ENCODE results near the gene RPS4Y1. TPM values are rescaled to one million over a fixed set of nuclear protein-coding genes. Genes with fewer than 3 reads are reported as not detected.

RPS4Y1 gene
- total and polyA plus RNA-seq, 8 donors, result 0.35 to 265 (median 90.8) TPM; not detected in 4

DNA sequence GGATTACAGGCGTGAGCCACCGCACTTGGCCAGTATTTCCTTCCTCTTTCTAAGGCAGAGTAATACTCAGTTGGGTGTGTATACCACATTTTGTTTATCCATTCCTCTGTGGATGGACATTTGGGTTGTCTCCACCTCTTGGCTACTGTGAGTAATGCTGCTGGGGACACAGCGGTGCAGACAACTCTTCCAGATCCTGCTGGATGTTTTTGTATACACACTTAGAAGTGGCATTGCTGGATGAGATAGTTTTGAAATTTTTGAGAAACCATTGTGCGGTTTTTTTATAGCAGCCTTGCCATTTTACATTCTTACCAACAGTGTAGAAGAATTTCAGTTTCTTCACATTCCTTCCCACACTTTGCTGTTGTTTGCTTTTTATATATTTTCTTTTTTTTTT lies 16.3 kb downstream of the RPS4Y1 start:
- TF ChIP-seq, protein P1, sequence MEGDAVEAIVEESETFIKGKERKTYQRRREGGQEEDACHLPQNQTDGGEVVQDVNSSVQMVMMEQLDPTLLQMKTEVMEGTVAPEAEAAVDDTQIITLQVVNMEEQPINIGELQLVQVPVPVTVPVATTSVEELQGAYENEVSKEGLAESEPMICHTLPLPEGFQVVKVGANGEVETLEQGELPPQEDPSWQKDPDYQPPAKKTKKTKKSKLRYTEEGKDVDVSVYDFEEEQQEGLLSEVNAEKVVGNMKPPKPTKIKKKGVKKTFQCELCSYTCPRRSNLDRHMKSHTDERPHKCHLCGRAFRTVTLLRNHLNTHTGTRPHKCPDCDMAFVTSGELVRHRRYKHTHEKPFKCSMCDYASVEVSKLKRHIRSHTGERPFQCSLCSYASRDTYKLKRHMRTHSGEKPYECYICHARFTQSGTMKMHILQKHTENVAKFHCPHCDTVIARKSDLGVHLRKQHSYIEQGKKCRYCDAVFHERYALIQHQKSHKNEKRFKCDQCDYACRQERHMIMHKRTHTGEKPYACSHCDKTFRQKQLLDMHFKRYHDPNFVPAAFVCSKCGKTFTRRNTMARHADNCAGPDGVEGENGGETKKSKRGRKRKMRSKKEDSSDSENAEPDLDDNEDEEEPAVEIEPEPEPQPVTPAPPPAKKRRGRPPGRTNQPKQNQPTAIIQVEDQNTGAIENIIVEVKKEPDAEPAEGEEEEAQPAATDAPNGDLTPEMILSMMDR (IDR thresholded peaks at IDR 0.05), result no peak
- intact Hi-C loops (cut with DNase I), result no loop called here
- FAIRE-seq, result no peak
- Histone ChIP-seq H3K27ac (no peak overlapping the region), H3K36me3 (no peaks in the 10 kb centered on the region), H3K9me3 (no peaks in the 10 kb centered on the region), H3K4me1 (no peaks in the 10 kb centered on the region), H3K27me3 (no peaks in the 10 kb centered on the region), H3K4me3 (no peak overlapping the region)
- WGBS, 2 donors, result 95% methylated on average over 4 of the region's 4 CpGs; no CpG with 5 or more reads in 1 of the 2 donors
- DNase-seq, result no peak
- ATAC-seq, result no peak

DNA sequence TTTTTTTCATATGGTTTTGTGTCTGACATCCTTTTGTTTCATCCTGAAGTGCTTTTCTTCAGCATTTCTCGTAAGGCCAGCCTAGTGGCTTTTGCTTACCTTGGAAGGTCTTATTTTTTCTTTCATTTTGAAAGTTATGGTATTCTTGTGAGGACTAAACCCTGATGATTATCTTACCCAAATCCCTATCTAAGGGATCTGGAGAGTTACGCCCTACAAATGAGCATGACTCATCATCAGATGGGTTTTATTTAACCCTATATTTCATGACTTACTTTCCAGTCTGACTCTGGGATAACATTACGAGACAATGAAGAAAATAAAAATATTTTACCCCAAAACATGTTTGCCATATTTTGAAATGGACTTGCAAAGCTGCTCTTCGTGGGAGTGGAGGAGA lies 18.4 kb downstream of the RPS4Y1 start:
- H3K27ac ChIP-seq, result no peak overlapping the region
- H3K9me3 ChIP-seq, result no peaks in the 10 kb centered on the region
- FAIRE-seq (no peak), ATAC-seq (no peak), DNase-seq (no peak)
- H3K27me3 ChIP-seq, result no peaks in the 10 kb centered on the region
- H3K4me3 ChIP-seq, result no peak overlapping the region
- no peaks in the 10 kb centered on the region for H3K4me1 ChIP-seq
- WGBS, 2 donors, result 92% methylated on average over 4 of the region's 4 CpGs; no CpG with 5 or more reads in 1 of the 2 donors
- H3K36me3 ChIP-seq, result no peaks in the 10 kb centered on the region
- TF ChIP-seq, protein P1 (IDR thresholded peaks at IDR 0.05), result no peak
- intact Hi-C loops (cut with DNase I), result no loop called here

DNA sequence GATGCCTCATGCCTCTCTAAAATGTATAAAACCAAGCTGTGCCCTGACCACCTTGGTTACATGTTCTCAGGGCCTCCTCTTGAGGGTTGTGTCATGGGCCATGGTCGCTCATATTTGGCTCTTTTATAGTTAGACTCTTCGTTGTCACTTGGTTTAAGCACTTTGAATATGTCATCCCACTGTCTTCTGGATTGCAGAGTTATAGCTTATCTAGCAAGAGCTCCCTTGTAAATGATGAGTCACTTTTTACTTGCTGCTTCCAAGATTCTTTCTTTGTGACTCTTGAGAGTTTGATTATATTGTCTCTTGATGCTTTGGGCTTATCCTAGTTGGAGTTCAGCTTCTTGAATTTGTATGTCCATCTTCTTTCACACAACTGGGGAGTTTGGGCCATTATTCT lies 19.1 kb downstream of the RPS4Y1 start:
- DNase-seq (no peak), ATAC-seq (no peak), FAIRE-seq (no peak)
- Histone ChIP-seq H3K27me3 (no peaks in the 10 kb centered on the region), H3K4me1 (no peaks in the 10 kb centered on the region), H3K4me3 (no peak overlapping the region), H3K9me3 (no peaks in the 10 kb centered on the region), H3K27ac (no peak overlapping the region), H3K36me3 (no peaks in the 10 kb centered on the region)
- 86% methylated on average over 2 of the region's 2 CpGs; no CpG with 5 or more reads in 1 of the 2 donors for WGBS, 2 donors
- intact Hi-C loops (cut with DNase I), result no loop called here
- TF ChIP-seq, protein P1 (IDR thresholded peaks at IDR 0.05), result no peak

DNA sequence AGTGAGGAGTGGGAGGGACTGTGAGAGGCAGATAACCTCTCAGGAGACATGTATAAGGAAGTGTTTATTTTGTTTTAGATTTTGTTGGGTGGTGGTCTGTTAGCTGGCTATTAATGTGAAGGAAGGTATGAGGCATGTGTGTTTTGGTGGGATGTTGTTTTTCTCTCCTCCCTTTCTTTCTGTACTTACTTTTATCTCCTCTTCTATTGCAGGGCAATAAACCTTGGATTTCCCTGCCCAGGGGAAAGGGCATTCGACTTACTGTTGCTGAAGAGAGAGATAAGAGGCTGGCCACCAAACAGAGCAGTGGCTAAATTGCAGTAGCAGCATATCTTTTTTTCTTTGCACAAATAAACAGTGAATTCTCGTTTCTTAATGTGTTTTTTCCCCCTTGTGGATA lies 25.2 kb downstream of the RPS4Y1 start:
- H3K27ac ChIP-seq, result no peak overlapping the region
- no peaks in the 10 kb centered on the region for H3K9me3 ChIP-seq
- intact Hi-C loops (cut with DNase I), result no loop called here
- no peak overlapping the region for H3K4me3 ChIP-seq
- no peaks in the 10 kb centered on the region for H3K4me1 ChIP-seq
- TF ChIP-seq, protein P1 (IDR thresholded peaks at IDR 0.05), result no peak
- DNase-seq (no peak), FAIRE-seq (no peak), ATAC-seq (no peak)
- no peaks in the 10 kb centered on the region for H3K36me3 ChIP-seq
- H3K27me3 ChIP-seq, result no peaks in the 10 kb centered on the region
- WGBS, 2 donors, result 38% methylated on average over 2 of the region's 2 CpGs; no CpG with 5 or more reads in 1 of the 2 donors

DNA sequence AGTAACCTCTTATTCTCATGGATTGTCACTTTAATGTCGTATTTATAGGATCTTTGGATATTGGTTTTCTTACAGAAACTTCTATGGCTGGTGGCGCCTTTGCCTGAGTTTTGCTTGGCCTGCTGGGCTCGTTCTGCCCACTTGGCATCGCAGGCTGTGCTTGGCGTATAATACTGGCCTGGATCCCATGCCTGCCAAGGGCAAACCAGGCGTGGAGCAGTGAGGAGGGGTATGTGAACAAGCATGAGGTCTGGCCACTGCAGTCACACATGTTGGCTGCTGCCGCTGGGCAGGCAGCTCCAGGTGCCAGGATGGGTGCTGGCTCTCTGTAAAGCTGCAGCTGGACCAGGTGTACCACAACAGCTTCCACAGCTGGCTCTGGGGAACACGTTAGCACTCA lies 26.1 kb downstream of the RPS4Y1 start:
- no peaks in the 10 kb centered on the region for H3K9me3 ChIP-seq
- 94% methylated on average over 8 of the region's 8 CpGs; no CpG with 5 or more reads in 1 of the 2 donors for WGBS, 2 donors
- TF ChIP-seq, protein P1 (IDR thresholded peaks at IDR 0.05), result no peak
- intact Hi-C loops (cut with DNase I), result no loop called here
- DNase-seq (no peak), FAIRE-seq (no peak), ATAC-seq (no peak)
- no peaks in the 10 kb centered on the region for H3K27me3 ChIP-seq
- H3K27ac ChIP-seq, result no peak overlapping the region
- H3K36me3 ChIP-seq, result no peaks in the 10 kb centered on the region
- no peak overlapping the region for H3K4me3 ChIP-seq
- H3K4me1 ChIP-seq, result no peaks in the 10 kb centered on the region
